ENCODE results near the gene ZSWIM3.

GRCh38 chr20:45867819-45868176 lies 10.4 kb downstream of the ZSWIM3 start:
- TF ChIP-seq CTCF (conservative IDR thresholded peaks at IDR 0.05; ENCODE audit: low read length): no peak
- TF ChIP-seq EZH2phosphoT487 (IDR thresholded peaks at IDR 0.05; ENCODE audit: borderline replicate concordance): no peak
